Endothelial cell of umbilical vein (primary cell): ENCODE data around the gene ADAM17.

Experiments
- JUN ChIP-seq: IDR thresholded peaks from 2 replicates; pipeline ENCODE4 v1.6.1; 2011; ENCODE audit warnings: borderline replicate concordance, low read depth; ENCODE audit not compliant: insufficient read length, insufficient read depth
- MYC ChIP-seq: IDR thresholded peaks from one replicate; pipeline ENCODE4 v1.6.1; 2011; ENCODE audit warnings: mild to moderate bottlenecking, low read depth, low read length
- POLR2AphosphoS5 ChIP-seq: IDR thresholded peaks from 2 replicates; pipeline ENCODE4 v1.6.1; 2012; ENCODE audit warnings: low read depth, mild to moderate bottlenecking, control low read depth, low read length, moderate library complexity; ENCODE audit not compliant: insufficient read depth
- TF ChIP-seq, protein P1 (sequence below), 2 donors: IDR thresholded peaks; 1 replicate in 1 of 2; 2 replicates in 1 of 2; pipeline ENCODE4 v1.5.1; 2011; ENCODE audit warnings: low read length in 2 of 2, mild to moderate bottlenecking in 2 of 2, moderate library complexity in 2 of 2, control low read depth in 1 of 2, inconsistent platforms in 1 of 2, low read depth in 1 of 2; ENCODE audit not compliant: insufficient read depth in 1 of 2; ENCODE audit errors: extremely low read depth in 1 of 2

DNA sequence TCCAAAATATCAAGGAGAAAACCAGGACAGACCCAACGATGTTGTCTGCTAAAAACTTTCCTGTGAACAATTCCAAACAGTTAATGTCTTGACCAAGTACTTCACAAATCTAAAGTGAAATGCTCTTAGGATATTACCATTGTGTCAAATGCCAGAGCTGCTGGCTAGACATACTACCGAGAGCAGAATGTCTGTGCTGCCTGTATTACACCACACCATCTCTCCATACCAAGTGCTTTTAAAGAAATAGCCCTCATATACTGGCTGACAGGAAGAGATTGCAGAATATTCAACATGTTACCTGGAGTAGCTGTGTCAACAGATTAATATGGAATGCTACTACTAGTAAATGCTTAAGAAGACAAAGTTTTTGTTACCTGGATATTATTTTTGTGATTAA is 62.7 kb downstream of the ADAM17 start:
- TF ChIP-seq, protein P1, sequence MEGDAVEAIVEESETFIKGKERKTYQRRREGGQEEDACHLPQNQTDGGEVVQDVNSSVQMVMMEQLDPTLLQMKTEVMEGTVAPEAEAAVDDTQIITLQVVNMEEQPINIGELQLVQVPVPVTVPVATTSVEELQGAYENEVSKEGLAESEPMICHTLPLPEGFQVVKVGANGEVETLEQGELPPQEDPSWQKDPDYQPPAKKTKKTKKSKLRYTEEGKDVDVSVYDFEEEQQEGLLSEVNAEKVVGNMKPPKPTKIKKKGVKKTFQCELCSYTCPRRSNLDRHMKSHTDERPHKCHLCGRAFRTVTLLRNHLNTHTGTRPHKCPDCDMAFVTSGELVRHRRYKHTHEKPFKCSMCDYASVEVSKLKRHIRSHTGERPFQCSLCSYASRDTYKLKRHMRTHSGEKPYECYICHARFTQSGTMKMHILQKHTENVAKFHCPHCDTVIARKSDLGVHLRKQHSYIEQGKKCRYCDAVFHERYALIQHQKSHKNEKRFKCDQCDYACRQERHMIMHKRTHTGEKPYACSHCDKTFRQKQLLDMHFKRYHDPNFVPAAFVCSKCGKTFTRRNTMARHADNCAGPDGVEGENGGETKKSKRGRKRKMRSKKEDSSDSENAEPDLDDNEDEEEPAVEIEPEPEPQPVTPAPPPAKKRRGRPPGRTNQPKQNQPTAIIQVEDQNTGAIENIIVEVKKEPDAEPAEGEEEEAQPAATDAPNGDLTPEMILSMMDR (IDR thresholded peaks at IDR 0.05; ENCODE audit: extremely low read depth in 1 of 2, insufficient read depth in 1 of 2, low read depth in 1 of 2, low read length in 2 of 2), result no peak
- TF ChIP-seq MYC (no peak), POLR2AphosphoS5 (no peak), JUN (no peak)
